K562 (cell line): ENCODE data around the gene STC2. TPM values are rescaled to one million over a fixed set of nuclear protein-coding genes. Genes with fewer than 3 reads are reported as not detected.

ENCODE experiments used
- ARID2 ChIP-seq: fragments of 450-650 bp; IDR thresholded peaks from 2 replicates; pipeline ENCODE4 v1.6.1; 2017; ENCODE audit warnings: antibody characterized with exemption, mild to moderate bottlenecking
- CBFA2T3 ChIP-seq: fragments of 450-650 bp; IDR thresholded peaks from 2 replicates; pipeline ENCODE4 v1.6.1; 2017
- CXXC5 ChIP-seq: fragments of 250-450 bp; sonication (Bioruptor Pico); IDR thresholded peaks from 2 replicates; pipeline ENCODE4 v1.8.0; 2022; ENCODE audit warnings: inconsistent platforms, mild to moderate bottlenecking, moderate library complexity
- DPF2 ChIP-seq: fragments of 450-650 bp; IDR thresholded peaks from 2 replicates; pipeline ENCODE4 v1.6.1; 2016
- FOXO4 ChIP-seq: fragments of 450-650 bp; formaldehyde crosslinking; IDR thresholded peaks from 2 replicates; pipeline ENCODE4 v1.4.0; 2020; ENCODE audit warnings: mild to moderate bottlenecking, moderate library complexity
- HDAC1 ChIP-seq, 2 experiments: fragments of 450-650 bp; IDR thresholded peaks; 2 replicates each; pipeline ENCODE4 v1.6.1; 2016 to 2017; ENCODE audit warnings: inconsistent platforms in 1 of 2, mild to moderate bottlenecking in 1 of 2, moderate library complexity in 1 of 2
- HMG20B ChIP-seq: fragments of 250-450 bp; sonication (Bioruptor Pico); IDR thresholded peaks from 2 replicates; pipeline ENCODE4 v1.5.0; 2021; ENCODE audit warnings: mild to moderate bottlenecking
- JUND ChIP-seq, 2 experiments: IDR thresholded peaks; 2 replicates in 1 of 2; 3 replicates in 1 of 2; pipeline ENCODE4 v1.6.1; 2011; ENCODE audit warnings: borderline replicate concordance in 2 of 2, low read depth in 2 of 2, low read length in 2 of 2, improper control_type of control experiment in 1 of 2, missing biosample characterization in 1 of 2, missing genetic modification characterization in 1 of 2, missing genetic modification reagents in 1 of 2
- KDM1A ChIP-seq, 2 experiments: fragments of 450-650 bp; IDR thresholded peaks; 2 replicates each; pipeline ENCODE4 v1.6.1; 2016; ENCODE audit warnings: mild to moderate bottlenecking in 2 of 2
- MTA2 ChIP-seq: fragments of 450-650 bp; IDR thresholded peaks from 2 replicates; pipeline ENCODE4 v1.6.1; 2016; ENCODE audit warnings: low read depth
- NFYB ChIP-seq: IDR thresholded peaks from 2 replicates; pipeline ENCODE4 v1.6.1; 2011; ENCODE audit warnings: mild to moderate bottlenecking, moderate library complexity; ENCODE audit not compliant: insufficient read length; ENCODE audit errors: extremely low read depth
- OTX1 ChIP-seq: fragments of 450-650 bp; formaldehyde crosslinking; IDR thresholded peaks from 2 replicates; pipeline ENCODE4 v1.4.0; 2022; ENCODE audit warnings: mild to moderate bottlenecking
- PHF21A ChIP-seq: fragments of 450-650 bp; IDR thresholded peaks from 2 replicates; pipeline ENCODE4 v1.6.1; 2017; ENCODE audit warnings: low read depth, borderline replicate concordance
- RBBP5 ChIP-seq: fragments of 200-600 bp; sonication (generic); IDR thresholded peaks from 2 replicates; pipeline ENCODE4 v1.6.1; 2012; ENCODE audit warnings: borderline replicate concordance, mild to moderate bottlenecking, low read length, control low read depth, inconsistent platforms; ENCODE audit not compliant: insufficient read depth, poor library complexity, severe bottlenecking
- RBM25 ChIP-seq: fragments of 200-400 bp; formaldehyde crosslinking; IDR thresholded peaks from 2 replicates; pipeline ENCODE4 v1.6.1; 2018; ENCODE audit warnings: low read length, low read depth, moderate library complexity; ENCODE audit not compliant: severe bottlenecking
- RCOR1 ChIP-seq, 2 experiments: IDR thresholded peaks; 2 replicates each; pipeline ENCODE4 v1.6.1; 2012; ENCODE audit warnings: low read depth in 2 of 2, low read length in 2 of 2, borderline replicate concordance in 1 of 2, improper control_type of control experiment in 1 of 2
- VEZF1 ChIP-seq: fragments of 200-800 bp; sonication (Bioruptor generic); IDR thresholded peaks from 2 replicates; pipeline ENCODE4 v1.6.1; 2017; ENCODE audit warnings: missing genetic modification characterization, missing compliant biosample characterization
- ZNF12 ChIP-seq: sonication (generic); formaldehyde crosslinking; IDR thresholded peaks from 2 replicates; pipeline ENCODE4 v1.4.0; 2020; ENCODE audit warnings: mild to moderate bottlenecking, missing genetic modification reagents
- polyA plus RNA-seq, 8 experiments: library from polyadenylated mRNA; depleted of rRNA in 4 of 8; stranded (reverse) in 5 of 8; unstranded in 3 of 8; fragments of >200 nt; fragmentation: Nextera tagmentation in 2 of 8; fragmentation: Illumina TruSeq in 1 of 8; extraction: Ambion mirVana in 2 of 8; extraction: Trizol in 1 of 8; gene quantifications; 2 replicates each; pipeline versions ENCODE4 v1.2.1 to v1.2.3, GENCODE V29; 2011 to 2014; ENCODE audit warnings: inconsistent platforms in 1 of 8, missing spikeins in 1 of 8
- total RNA-seq, 7 experiments: library from RNA; depleted of rRNA in 6 of 7; stranded (reverse); fragments of >200 nt in 6 of 7; fragmentation: Illumina TruSeq in 2 of 7; extraction: Trizol in 2 of 7; gene quantifications; 2 replicates each; pipeline versions ENCODE4 v1.2.1 to v1.2.3, GENCODE V29; 2011 to 2021; ENCODE audit warnings: low replicate concordance in 1 of 7

The STC2 gene
- total and polyA plus RNA-seq, 9 of the 15 experiments (the other 6 are each of a cell fraction or from before 2014, with no cell fraction given), result 0.62 to 31.7 (median 7.4) TPM

GRCh38 chr5:173302546-173303155, 25.6 kb downstream of the STC2 start (continued):
- TF ChIP-seq FOXO4 (CRISPR knock-in tag) (no peak), DPF2 (peak; percentile 48; the same call in 1 of the 2 replicates), HDAC1 (IDR thresholded peaks at IDR 0.05) (peak in 1 of 2 experiments; percentile 46; a peak in 1 of 4 replicates), MTA2 (no peak), RCOR1 (IDR thresholded peaks at IDR 0.05; ENCODE audit: borderline replicate concordance in 1 of 2, low read depth in 2 of 2, low read length in 2 of 2) (peak in 1 of 2 experiments; percentile 51; a peak in 1 of 4 replicates), CBFA2T3 (peak; percentile 51), CXXC5 (CRISPR knock-in tag) (no peak), RBBP5 (no peak), KDM1A (IDR thresholded peaks at IDR 0.05) (peak; percentile 65 to 71), OTX1 (no peak), JUND (IDR thresholded peaks at IDR 0.05; ENCODE audit: borderline replicate concordance, low read depth, low read length) (peak; percentile 30; the same call in 1 of the 2 replicates), JUND (tag; IDR thresholded peaks at IDR 0.05; ENCODE audit: borderline replicate concordance, low read depth, low read length) (peak; percentile 25; the same call in 1 of the 3 replicates), PHF21A (peak; percentile 55; the same call in 1 of the 2 replicates), HMG20B (no peak), NFYB (peak; percentile 78), RBM25 (peak; percentile 13), ARID2 (no peak), VEZF1 (CRISPR knock-in tag) (peak; percentile 27; the same call in 1 of the 2 replicates), ZNF12 (peak; percentile 98)
